ENCODE measurements around the gene AP5Z1. TPM values are rescaled to one million over a fixed set of nuclear protein-coding genes. Genes with fewer than 3 reads are reported as not detected.
A peak's percentile ranks its signal among the peaks of the same experiment; 100 is the strongest.

The AP5Z1 gene
- total RNA-seq, 2 experiments from 2014 or later: 61.1 to 71.3 TPM

- H3K27ac Mint-ChIP-seq: peak overlapping the region; percentile 77
- ChIA-PET POLR2A (no interaction called here), CTCF (interaction anchor here (0.8 kb wide), 2 partner anchors 14 to 98 kb away, joined by 3 to 5 read pairs; no protein-coding TSS in a partner anchor)
- no peaks in the 10 kb centered on the region for H3K27me3 Mint-ChIP-seq
- H3K36me3 Mint-ChIP-seq (ENCODE audit: low read depth): peaks cover 23% of the 10 kb centered on the region
- peaks cover 75% of the 10 kb centered on the region for H3K4me1 Mint-ChIP-seq
- DNase-seq: peak; percentile 25
- H3K4me3 Mint-ChIP-seq: peak overlapping the region; percentile 57
- no peaks in the 10 kb centered on the region for H3K9me3 Mint-ChIP-seq
These were observed 36.5 kb upstream of the AP5Z1 start for GRCh38 chr7:4738711-4739527.

GRCh38 chr7:4739528-4739992 lies 35.9 kb upstream of the AP5Z1 start:
- no peaks in the 10 kb centered on the region for H3K9me3 Mint-ChIP-seq
- peak overlapping the region; percentile 57 for H3K4me3 Mint-ChIP-seq
- POLR2A ChIA-PET: no interaction called here
- H3K4me1 Mint-ChIP-seq: peaks cover 77% of the 10 kb centered on the region
- DNase-seq: peak; percentile 33
- peak overlapping the region; percentile 77 for H3K27ac Mint-ChIP-seq
- H3K27me3 Mint-ChIP-seq: no peaks in the 10 kb centered on the region
- peaks cover 28% of the 10 kb centered on the region for H3K36me3 Mint-ChIP-seq (ENCODE audit: low read depth)
- CTCF ChIA-PET: interaction anchor here (0.8 kb wide), 2 partner anchors 15 to 99 kb away, joined by 3 to 5 read pairs; no protein-coding TSS in a partner anchor

GRCh38 chr7:4740796-4741195 lies 34.6 kb upstream of the AP5Z1 start:
- peaks cover 77% of the 10 kb centered on the region for H3K4me1 Mint-ChIP-seq
- ChIA-PET POLR2A (interaction anchor here (0.6 kb wide), 1 partner anchor 1645 kb away, joined by 3 read pairs; no protein-coding TSS in a partner anchor), CTCF (interaction anchor here (0.7 to 1.9 kb wide), 2 partner anchors 15 to 18 kb away, joined by 4 to 5 read pairs; no protein-coding TSS in a partner anchor)
- H3K27ac Mint-ChIP-seq: no peak overlapping the region
- no peak overlapping the region for H3K4me3 Mint-ChIP-seq
- H3K36me3 Mint-ChIP-seq (ENCODE audit: low read depth): peaks cover 28% of the 10 kb centered on the region
- H3K27me3 Mint-ChIP-seq: no peaks in the 10 kb centered on the region
- H3K9me3 Mint-ChIP-seq: no peaks in the 10 kb centered on the region
- no peak for DNase-seq

DNA sequence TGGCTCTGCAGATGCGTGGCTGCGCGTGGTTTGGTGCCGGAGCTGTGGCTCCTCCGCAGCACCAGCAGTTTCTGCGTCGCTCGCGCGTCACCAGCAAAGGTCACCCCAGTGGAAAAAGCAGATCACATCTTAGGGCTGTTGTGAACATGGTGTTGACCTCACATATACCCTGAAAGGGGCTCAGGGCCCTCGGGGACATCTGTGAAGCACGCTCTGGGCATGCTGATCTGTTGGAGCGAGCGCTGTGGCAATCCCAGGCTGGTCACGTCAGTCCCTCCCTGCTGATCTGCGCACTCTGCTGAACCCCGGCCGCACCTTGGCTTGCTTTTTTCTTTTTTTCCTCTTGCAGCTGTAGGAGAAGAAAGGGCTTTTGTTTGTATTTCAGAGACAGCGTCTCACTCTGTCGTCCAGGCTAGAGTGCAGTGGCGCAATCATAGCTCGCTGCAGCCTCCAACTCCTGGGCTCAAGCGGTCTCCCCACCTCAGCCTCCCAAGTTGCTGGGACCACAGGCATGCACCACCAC lies 33.3 kb upstream of the AP5Z1 start:
- Mint-ChIP-seq H3K27me3 (no peaks in the 10 kb centered on the region), H3K27ac (peak overlapping the region; percentile 64), H3K9me3 (no peaks in the 10 kb centered on the region), H3K4me1 (peaks cover 81% of the 10 kb centered on the region), H3K4me3 (no peak overlapping the region), H3K36me3 (ENCODE audit: low read depth) (peaks cover 37% of the 10 kb centered on the region)
- ChIA-PET CTCF (interaction anchor here (1.3 to 1.9 kb wide), 2 partner anchors 10 to 14 kb away, joined by 3 to 5 read pairs; no protein-coding TSS in a partner anchor), POLR2A (no interaction called here)
- DNase-seq: no peak

DNA sequence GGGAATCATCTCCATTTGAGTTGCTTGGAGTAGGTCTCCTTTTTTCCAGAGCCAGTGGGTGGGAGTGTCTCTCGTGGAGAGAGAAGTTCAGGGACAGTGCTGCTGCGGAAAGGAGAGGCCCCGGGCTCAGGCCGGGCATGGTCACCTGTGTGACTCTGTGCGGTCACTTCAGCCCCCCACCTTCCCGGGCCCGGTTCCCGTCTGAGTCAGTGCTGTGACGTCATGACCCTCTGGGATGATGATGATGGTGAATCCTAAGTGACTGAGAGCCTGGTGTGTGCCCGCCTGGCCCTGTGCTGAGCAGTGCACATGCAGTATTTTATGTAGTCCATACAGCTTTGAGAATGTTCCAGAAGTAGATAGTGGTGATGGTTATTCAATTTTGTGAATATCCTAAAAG lies 32.6 kb upstream of the AP5Z1 start:
- H3K4me3 Mint-ChIP-seq: no peak overlapping the region
- peaks cover 40% of the 10 kb centered on the region for H3K36me3 Mint-ChIP-seq (ENCODE audit: low read depth)
- ChIA-PET CTCF (interaction anchor here (1.1 to 1.9 kb wide), 2 partner anchors 9 to 13 kb away, joined by 4 to 5 read pairs; no protein-coding TSS in a partner anchor), POLR2A (no interaction called here)
- peaks cover 82% of the 10 kb centered on the region for H3K4me1 Mint-ChIP-seq
- no peaks in the 10 kb centered on the region for H3K27me3 Mint-ChIP-seq
- H3K9me3 Mint-ChIP-seq: no peaks in the 10 kb centered on the region
- H3K27ac Mint-ChIP-seq: peak overlapping the region; percentile 98
- no peak for DNase-seq

DNA sequence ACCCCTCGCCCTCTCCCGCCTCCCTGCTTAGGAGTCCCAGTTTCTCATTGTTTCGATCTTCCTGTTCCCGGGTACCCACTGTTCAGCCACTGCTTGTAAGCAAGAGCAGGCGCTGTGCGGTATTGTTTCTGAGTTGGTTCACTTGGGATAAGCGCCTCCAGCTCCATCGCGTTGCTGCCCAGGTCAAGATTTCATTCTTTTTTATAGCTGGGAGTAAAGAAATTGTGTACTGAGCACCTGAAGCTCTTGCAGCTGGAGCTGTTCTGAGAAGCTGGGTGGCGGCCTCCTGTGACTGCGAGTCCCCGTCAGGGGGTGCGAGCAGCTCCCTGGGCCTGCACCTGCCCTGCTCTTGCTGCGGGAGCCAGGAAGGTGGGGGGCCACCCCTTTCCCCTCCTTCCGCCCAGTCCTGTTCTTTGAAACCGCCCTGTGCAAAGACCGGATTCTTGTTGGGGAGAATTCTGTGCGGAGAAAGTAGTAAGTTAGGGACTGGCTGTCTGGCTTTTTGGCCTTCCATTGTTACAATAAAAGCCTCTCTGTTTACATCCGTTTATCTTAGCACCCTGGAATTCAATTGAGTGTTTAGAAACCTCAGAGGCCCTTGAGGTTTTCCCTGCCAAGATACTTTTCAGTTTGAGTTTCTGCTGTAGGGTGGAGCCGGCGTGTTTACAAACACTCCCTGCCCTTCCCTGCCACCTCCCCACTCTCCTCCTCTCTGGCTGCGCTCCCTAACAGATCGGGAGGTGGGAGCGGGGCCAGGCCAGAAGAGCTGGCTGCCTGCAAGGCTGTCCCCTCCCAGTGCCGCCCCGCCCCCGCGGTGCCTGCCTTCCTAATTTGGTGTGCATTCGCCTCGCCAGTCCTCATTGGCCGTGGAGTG lies 30.8 kb upstream of the AP5Z1 start:
- peaks cover 80% of the 10 kb centered on the region for H3K4me1 Mint-ChIP-seq
- POLR2A ChIA-PET: no interaction called here
- H3K36me3 Mint-ChIP-seq (ENCODE audit: low read depth): peaks cover 50% of the 10 kb centered on the region

DNA sequence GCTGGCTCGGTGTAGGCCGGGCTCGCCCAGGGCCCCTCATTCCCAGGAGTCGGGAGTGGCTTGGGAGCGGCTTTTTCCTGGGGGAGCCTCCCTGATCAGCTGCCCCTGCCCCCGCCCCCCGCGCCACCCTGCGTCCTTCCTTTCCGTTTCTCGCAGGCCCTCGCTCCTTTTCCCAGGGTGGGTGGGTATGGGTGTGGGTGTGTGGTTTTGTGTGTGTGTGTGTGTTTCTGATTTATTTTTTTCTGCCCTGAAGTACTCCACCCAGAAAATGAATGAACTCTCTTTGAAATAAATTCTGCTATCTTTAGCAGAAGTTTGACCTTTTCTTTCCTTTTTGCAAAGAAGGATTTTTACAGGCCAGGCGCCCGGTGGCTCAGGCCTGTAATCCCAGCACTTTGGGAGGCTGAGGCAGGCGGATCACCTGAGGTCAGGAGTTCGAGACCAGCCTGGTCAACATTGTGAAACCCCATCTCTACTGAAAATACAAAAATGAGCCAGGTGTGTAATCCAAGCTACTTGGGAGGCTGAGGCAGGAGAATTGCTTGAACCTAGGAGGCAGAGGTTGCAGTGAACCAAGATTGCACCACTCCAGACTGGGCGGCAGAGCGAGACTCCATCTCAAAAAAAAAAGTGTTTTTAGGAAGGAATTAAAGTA lies 30.0 kb upstream of the AP5Z1 start:
- H3K27me3 Mint-ChIP-seq: no peaks in the 10 kb centered on the region
- no peaks in the 10 kb centered on the region for H3K9me3 Mint-ChIP-seq
- H3K4me1 Mint-ChIP-seq: peaks cover 77% of the 10 kb centered on the region
- peak overlapping the region; percentile 78 for H3K4me3 Mint-ChIP-seq
- no peak for DNase-seq
- H3K36me3 Mint-ChIP-seq (ENCODE audit: low read depth): peaks cover 50% of the 10 kb centered on the region
- H3K27ac Mint-ChIP-seq: peak overlapping the region; percentile 98
- ChIA-PET CTCF (interaction anchor here (0.7 to 2.2 kb wide), 4 partner anchors 10 to 32 kb away, joined by 3 to 11 read pairs (median 4); no protein-coding TSS in a partner anchor), POLR2A (no interaction called here)

More for the DNA sequence above, 30.8 kb upstream of the AP5Z1 start:
- Mint-ChIP-seq H3K4me3 (peak overlapping the region; percentile 78), H3K27ac (peak overlapping the region; percentile 98), H3K27me3 (no peaks in the 10 kb centered on the region), H3K9me3 (no peaks in the 10 kb centered on the region)
- peak; percentile 86 for DNase-seq
- CTCF ChIA-PET: interaction anchor here (1.1 kb wide), 1 partner anchor 41 kb away, joined by 3 read pairs; no protein-coding TSS in a partner anchor

GRCh38 chr7:4745971-4746919 lies 29.2 kb upstream of the AP5Z1 start:
- DNase-seq: peak; percentile 42
- H3K4me1 Mint-ChIP-seq: peaks cover 73% of the 10 kb centered on the region
- H3K36me3 Mint-ChIP-seq (ENCODE audit: low read depth): peaks cover 47% of the 10 kb centered on the region
- CTCF ChIA-PET: interaction anchor here (0.5 to 2.2 kb wide), 5 partner anchors 11 to 137 kb away, joined by 3 to 11 read pairs (median 4); partner anchors contain the start of gene RADIL
- POLR2A ChIA-PET: interaction anchor here (0.5 to 0.9 kb wide), 2 partner anchors 105 to 871 kb away, joined by 3 read pairs; no protein-coding TSS in a partner anchor
- peak overlapping the region; percentile 78 for H3K4me3 Mint-ChIP-seq
- H3K27me3 Mint-ChIP-seq: no peaks in the 10 kb centered on the region
- no peaks in the 10 kb centered on the region for H3K9me3 Mint-ChIP-seq
- peak overlapping the region; percentile 98 for H3K27ac Mint-ChIP-seq

- H3K4me3 Mint-ChIP-seq: peak overlapping the region; percentile 48
- CTCF ChIA-PET: interaction anchor here (1.0 to 2.2 kb wide), 3 partner anchors 11 to 46 kb away, joined by 4 to 11 read pairs (median 5); no protein-coding TSS in a partner anchor
- H3K27me3 Mint-ChIP-seq: no peaks in the 10 kb centered on the region
- H3K9me3 Mint-ChIP-seq: no peaks in the 10 kb centered on the region
- H3K36me3 Mint-ChIP-seq (ENCODE audit: low read depth): peaks cover 42% of the 10 kb centered on the region
- POLR2A ChIA-PET: no interaction called here
- no peak for DNase-seq
- H3K4me1 Mint-ChIP-seq: peaks cover 69% of the 10 kb centered on the region
- peak overlapping the region; percentile 98 for H3K27ac Mint-ChIP-seq
These were observed 28.4 kb upstream of the AP5Z1 start for GRCh38 chr7:4747013-4747412.

DNA sequence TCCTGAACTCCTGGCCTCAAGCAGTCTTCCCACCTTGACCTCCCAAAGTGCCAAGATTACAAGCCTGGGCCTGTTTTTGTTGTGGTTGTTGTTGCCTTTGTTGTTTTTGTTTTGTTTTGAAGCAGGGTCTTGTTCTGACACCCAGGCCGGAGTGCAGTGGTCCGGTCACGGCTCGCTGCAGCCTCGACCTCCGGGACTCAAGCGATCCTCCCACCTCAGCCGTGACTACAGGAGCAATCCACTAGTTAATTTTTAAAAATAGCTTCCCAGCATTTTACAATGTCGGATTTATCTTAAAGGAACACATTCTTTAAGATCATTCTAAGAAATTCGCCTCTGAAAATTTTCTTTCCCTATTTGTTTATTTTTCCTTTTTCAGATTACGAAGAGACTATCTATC lies 27.7 kb upstream of the AP5Z1 start:
- ChIA-PET POLR2A (no interaction called here), CTCF (interaction anchor here (1.0 to 2.2 kb wide), 3 partner anchors 12 to 106 kb away, joined by 3 to 11 read pairs (median 5); no protein-coding TSS in a partner anchor)
- H3K4me3 Mint-ChIP-seq: no peak overlapping the region
- no peak for DNase-seq
- H3K27ac Mint-ChIP-seq: peak overlapping the region; percentile 85
- H3K4me1 Mint-ChIP-seq: peaks cover 65% of the 10 kb centered on the region
- peaks cover 36% of the 10 kb centered on the region for H3K36me3 Mint-ChIP-seq (ENCODE audit: low read depth)
- no peaks in the 10 kb centered on the region for H3K9me3 Mint-ChIP-seq
- H3K27me3 Mint-ChIP-seq: no peaks in the 10 kb centered on the region

- peak overlapping the region; percentile 85 for H3K27ac Mint-ChIP-seq
- H3K4me3 Mint-ChIP-seq: no peak overlapping the region
- CTCF ChIA-PET: interaction anchor here (1.4 kb wide), 1 partner anchor 107 kb away, joined by 3 read pairs; no protein-coding TSS in a partner anchor
- POLR2A ChIA-PET: no interaction called here
- peaks cover 65% of the 10 kb centered on the region for H3K4me1 Mint-ChIP-seq
- no peaks in the 10 kb centered on the region for H3K27me3 Mint-ChIP-seq
- H3K36me3 Mint-ChIP-seq (ENCODE audit: low read depth): peaks cover 31% of the 10 kb centered on the region
- H3K9me3 Mint-ChIP-seq: no peaks in the 10 kb centered on the region
- no peak for DNase-seq
These were observed 27.2 kb upstream of the AP5Z1 start for GRCh38 chr7:4748231-4748681.
